Stimulated activated CD8-positive, alpha-beta memory T cell treated with anti-CD3 and anti-CD28 coated beads, Interleukin-7, amount 100 ng/mL, for 4 hours (primary cell): ENCODE results near the gene DLEC1.

Source experiments
- DNase-seq, 2 donors: peaks; one replicate each; pipeline ENCODE4 v3.0.0-alpha.2; 2020; ENCODE audit warnings: low read depth in 2 of 2

The DLEC1 gene

GRCh38 chr3:38107911-38108648 is 69.1 kb downstream of the DLEC1 start:
- DNase-seq: no peak

GRCh38 chr3:38108649-38109579 is 69.9 kb downstream of the DLEC1 start:
- no peak for DNase-seq

GRCh38 chr3:38109580-38110313 is 70.7 kb downstream of the DLEC1 start:
- no peak for DNase-seq

- no peak for DNase-seq
Measured at GRCh38 chr3:38110314-38111050, 71.5 kb downstream of the DLEC1 start.

- no peak for DNase-seq
Measured at GRCh38 chr3:38111201-38111600, 72.2 kb downstream of the DLEC1 start.

GRCh38 chr3:38111696-38112377 is 72.8 kb downstream of the DLEC1 start:
- no peak for DNase-seq

- DNase-seq: no peak
Measured at GRCh38 chr3:38112378-38112761, 73.4 kb downstream of the DLEC1 start.

GRCh38 chr3:38114052-38114874 is 75.3 kb downstream of the DLEC1 start:
- no peak for DNase-seq

GRCh38 chr3:38114875-38115644 is 76.1 kb downstream of the DLEC1 start:
- DNase-seq: no peak

GRCh38 chr3:38115645-38116427 is 76.8 kb downstream of the DLEC1 start:
- DNase-seq: no peak

GRCh38 chr3:38116471-38117162 is 77.6 kb downstream of the DLEC1 start:
- no peak for DNase-seq

- no peak for DNase-seq
Measured at GRCh38 chr3:38117163-38117716, 78.2 kb downstream of the DLEC1 start.

GRCh38 chr3:38117748-38118420 is 78.9 kb downstream of the DLEC1 start:
- peak; percentile 43 to 53 for DNase-seq

- no peak for DNase-seq
Measured at GRCh38 chr3:38118421-38119247, 79.6 kb downstream of the DLEC1 start.

- DNase-seq: no peak
Measured at GRCh38 chr3:38119248-38119544, 80.2 kb downstream of the DLEC1 start.
